Caco-2 (cell line): ENCODE data around the gene KIAA0753. TPM values are rescaled to one million over a fixed set of nuclear protein-coding genes. Genes with fewer than 3 reads are reported as not detected.

Source experiments
- Bru-seq: library from RNA; stranded (reverse); fragments of 400-500 nt; gene quantifications from one replicate; lab custom pipeline; 2021; lab: Mats Ljungman, UMichigan
- BruChase-seq, 2 experiments: library from RNA; stranded (reverse); fragments of 400-500 nt; gene quantifications; one replicate each; lab custom pipeline; 2021; lab: Mats Ljungman, UMichigan
- BruUV-seq: library from RNA; stranded (reverse); fragments of 400-500 nt; replicated peaks from 2 replicates; lab custom pipeline; 2021; lab: Mats Ljungman, UMichigan
- CTCF ChIA-PET: fragments of 300-600 bp; sonication (Branson Sonifier 250); formaldehyde crosslinking; loops from one replicate; lab custom pipeline; 2022; ENCODE audit warnings: antibody characterized with exemption; lab: Charles Lee
- POLR2A ChIA-PET: fragments of 300-600 bp; sonication (Branson Sonifier 250); formaldehyde crosslinking; loops from one replicate; lab custom pipeline; 2022; ENCODE audit warnings: antibody characterized with exemption; lab: Charles Lee
- DNase-seq, 2 experiments: peaks; one replicate each; pipeline versions ENCODE4 v3.0.0 to v3.0.0-alpha.2; 2020 to 2022
- H3K27me3 ChIP-seq: replicated peaks from 2 replicates; pipeline ENCODE4 v1.6.0; 2011; ENCODE audit warnings: low read length; ENCODE audit not compliant: control insufficient read depth, insufficient read depth
- H3K36me3 ChIP-seq: 2 replicates; pipeline ENCODE4 v1.5.1; 2011; ENCODE audit warnings: low read length; ENCODE audit not compliant: control insufficient read depth, insufficient read depth
- H3K4me1 ChIP-seq: fragments of 250-450 bp; sonication (Bioruptor Pico); 2 replicates; pipeline ENCODE4 v1.5.1; 2020; ENCODE audit warnings: mild to moderate bottlenecking
- H3K4me3 ChIP-seq: 2 replicates; pipeline ENCODE4 v1.5.1; 2011; ENCODE audit warnings: low read depth, mild to moderate bottlenecking, control low read depth, low read length
- H3K9me3 ChIP-seq: fragments of 250-450 bp; sonication (Bioruptor Pico); 2 replicates; pipeline ENCODE4 v1.5.1; 2020; ENCODE audit warnings: mild to moderate bottlenecking, moderate library complexity
- H3K27ac Mint-ChIP-seq: one replicate; pipeline ENCODE4 v1.8.0; 2022; ENCODE audit warnings: mixed read lengths; ENCODE audit not compliant: unreplicated experiment
- H3K27me3 Mint-ChIP-seq: one replicate; pipeline ENCODE4 v1.8.0; 2022; ENCODE audit warnings: mixed read lengths; ENCODE audit not compliant: insufficient read depth, unreplicated experiment
- H3K36me3 Mint-ChIP-seq: one replicate; pipeline ENCODE4 v1.8.0; 2022; ENCODE audit warnings: mild to moderate bottlenecking, mixed read lengths; ENCODE audit not compliant: insufficient read depth, unreplicated experiment
- H3K4me1 Mint-ChIP-seq: one replicate; pipeline ENCODE4 v1.8.0; 2022; ENCODE audit warnings: low read depth, mixed read lengths; ENCODE audit not compliant: unreplicated experiment
- H3K4me3 Mint-ChIP-seq: one replicate; pipeline ENCODE4 v1.8.0; 2022; ENCODE audit warnings: mild to moderate bottlenecking, moderate library complexity, mixed read lengths; ENCODE audit not compliant: unreplicated experiment
- H3K9me3 Mint-ChIP-seq: one replicate; pipeline ENCODE4 v1.8.0; 2022; ENCODE audit warnings: mixed read lengths; ENCODE audit not compliant: unreplicated experiment
- intact Hi-C: fragments of 100-400 bp; cut with micrococcal nuclease; formaldehyde crosslinking; loops from one replicate; pipeline ENCODE4 v1.10.0; 2022; ENCODE audit not compliant: unreplicated experiment
- long read RNA-seq: library from polyadenylated mRNA; stranded (forward); transcript quantifications from one replicate; pipeline ENCODE4 v2.0.0, GENCODE V29; 2022
- total RNA-seq: library from RNA; stranded (reverse); gene quantifications from 2 replicates; pipeline ENCODE4 v1.2.3, GENCODE V29; 2022
- TF ChIP-seq, protein P1 (sequence below), 2 experiments: fragments of 200-600 bp in 1 of 2; IDR thresholded peaks; 1 replicate in 1 of 2; 2 replicates in 1 of 2; pipeline versions ENCODE4 v1.5.1 to v1.8.0; 2011 to 2022; ENCODE audit warnings: antibody characterized with exemption in 1 of 2, control low read depth in 1 of 2, inconsistent platforms in 1 of 2, low read depth in 1 of 2, low read length in 1 of 2, mild to moderate bottlenecking in 1 of 2, moderate library complexity in 1 of 2; ENCODE audit not compliant: insufficient read depth in 1 of 2, severe bottlenecking in 1 of 2, unreplicated experiment in 1 of 2

KIAA0753 gene
- total RNA-seq (7.7 and 9.8 TPM in 2 replicates), Bru-seq, nascent RNA (percentile 58 among the genes with signal in this experiment), BruChase-seq, experiment 1, labeled RNA remaining after a 2-hour chase (percentile 62 among the genes with signal in this experiment), BruChase-seq, experiment 2, labeled RNA remaining after a 6-hour chase (percentile 57 among the genes with signal in this experiment)
- long read RNA-seq, full-length matches to known transcripts = 3 of 10 reads
- long read RNA-seq, partial matches to known transcripts = 2 of 10 reads
- long read RNA-seq, other reads (novel, unspliced or antisense) = 5 of 10 reads

GRCh38 chr17:6640536-6641246 lies at the start of gene KIAA0753, which contains the start of gene TXNDC17:
TSS of gene KIAA0753 (minus strand) at chr17:6640711. CDS start at chr17:6635103, 5,608 bp downstream.
TSS of gene TXNDC17 (plus strand) at chr17:6641060. CDS start at chr17:6641083, 23 bp downstream.
- Mint-ChIP-seq H3K4me3 (peak within 1 kb of the TSS; percentile 91), H3K27me3 (no peaks in the 10 kb centered on the region)
- POLR2A ChIA-PET = interaction anchor here (1.3 kb wide), 1 partner anchor 10 kb away, joined by 6 read pairs; the partner anchor contains the start of genes C17orf100 and MED31

DNA sequence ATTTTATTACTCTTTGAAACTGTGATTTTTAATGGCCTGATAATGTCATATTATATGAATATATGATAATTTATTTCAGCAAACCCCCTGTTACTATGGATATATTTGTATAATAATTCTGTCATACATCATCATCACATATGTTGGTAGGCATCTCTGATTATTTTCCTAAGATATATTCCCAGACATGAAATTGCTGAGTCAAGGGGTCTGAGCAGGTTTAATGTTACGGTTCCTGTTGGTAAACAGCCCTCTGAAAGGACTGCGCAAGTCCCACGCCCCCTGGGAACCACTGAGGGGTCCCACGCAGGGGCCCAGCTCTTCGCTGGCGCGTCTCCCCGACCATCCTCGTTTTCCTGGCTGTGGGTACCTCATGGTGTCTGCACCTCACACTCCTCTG lies 48.4 kb upstream of the KIAA0753 start:
- Histone ChIP-seq H3K27me3 (no peaks in the 10 kb centered on the region), H3K4me1 (no peaks in the 10 kb centered on the region), H3K36me3 (no peaks in the 10 kb centered on the region), H3K9me3 (no peaks in the 10 kb centered on the region), H3K4me3 (no peak overlapping the region)
- Mint-ChIP-seq H3K9me3 (no peaks in the 10 kb centered on the region), H3K27ac (no peak overlapping the region), H3K27me3 (no peaks in the 10 kb centered on the region), H3K36me3 (no peaks in the 10 kb centered on the region), H3K4me3 (no peak overlapping the region), H3K4me1 (no peaks in the 10 kb centered on the region)
- no peak for DNase-seq
- TF ChIP-seq, protein P1, sequence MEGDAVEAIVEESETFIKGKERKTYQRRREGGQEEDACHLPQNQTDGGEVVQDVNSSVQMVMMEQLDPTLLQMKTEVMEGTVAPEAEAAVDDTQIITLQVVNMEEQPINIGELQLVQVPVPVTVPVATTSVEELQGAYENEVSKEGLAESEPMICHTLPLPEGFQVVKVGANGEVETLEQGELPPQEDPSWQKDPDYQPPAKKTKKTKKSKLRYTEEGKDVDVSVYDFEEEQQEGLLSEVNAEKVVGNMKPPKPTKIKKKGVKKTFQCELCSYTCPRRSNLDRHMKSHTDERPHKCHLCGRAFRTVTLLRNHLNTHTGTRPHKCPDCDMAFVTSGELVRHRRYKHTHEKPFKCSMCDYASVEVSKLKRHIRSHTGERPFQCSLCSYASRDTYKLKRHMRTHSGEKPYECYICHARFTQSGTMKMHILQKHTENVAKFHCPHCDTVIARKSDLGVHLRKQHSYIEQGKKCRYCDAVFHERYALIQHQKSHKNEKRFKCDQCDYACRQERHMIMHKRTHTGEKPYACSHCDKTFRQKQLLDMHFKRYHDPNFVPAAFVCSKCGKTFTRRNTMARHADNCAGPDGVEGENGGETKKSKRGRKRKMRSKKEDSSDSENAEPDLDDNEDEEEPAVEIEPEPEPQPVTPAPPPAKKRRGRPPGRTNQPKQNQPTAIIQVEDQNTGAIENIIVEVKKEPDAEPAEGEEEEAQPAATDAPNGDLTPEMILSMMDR (IDR thresholded peaks at IDR 0.05; ENCODE audit: insufficient read depth in 1 of 2, low read depth in 1 of 2, low read length in 1 of 2, severe bottlenecking in 1 of 2, unreplicated experiment in 1 of 2) = no peak
- intact Hi-C loops = no loop called here
- ChIA-PET POLR2A (no interaction called here), CTCF (no interaction called here)
- no TSS peak for BruUV-seq

More at GRCh38 chr17:6640536-6641246, at the start of gene KIAA0753, which contains the start of gene TXNDC17:
- intact Hi-C loops = loop anchor here (1.0 to 5.0 kb wide), 2 partner anchors 11 to 168 kb away; partner anchors contain the start of genes C17orf100 and MED31
- H3K4me1 Mint-ChIP-seq = no peaks in the 10 kb centered on the region
- Histone ChIP-seq H3K9me3 (no peaks in the 10 kb centered on the region), H3K27me3 (no peaks in the 10 kb centered on the region), H3K36me3 (no peaks in the 10 kb centered on the region), H3K4me1 (no peaks in the 10 kb centered on the region), H3K4me3 (peak within 1 kb of the TSS; percentile 71)
- CTCF ChIA-PET = interaction anchor here (0.7 to 1.0 kb wide), 2 partner anchors 8 to 210 kb away, joined by 3 read pairs; no protein-coding TSS in a partner anchor
- TF ChIP-seq, protein P1 (IDR thresholded peaks at IDR 0.05; ENCODE audit: insufficient read depth in 1 of 2, low read depth in 1 of 2, low read length in 1 of 2, severe bottlenecking in 1 of 2, unreplicated experiment in 1 of 2) = no peak
- DNase-seq = peak; percentile 81 to 83
- no peaks in the 10 kb centered on the region for H3K9me3 Mint-ChIP-seq
- no TSS peak for BruUV-seq
- H3K36me3 Mint-ChIP-seq = peaks cover 9% of the 10 kb centered on the region
- H3K27ac Mint-ChIP-seq = peak within 1 kb of the TSS; percentile 95

- H3K4me1 ChIP-seq = no peaks in the 10 kb centered on the region
- intact Hi-C loops = no loop called here
- H3K4me3 ChIP-seq = no peak overlapping the region
- no peak overlapping the region for H3K4me3 Mint-ChIP-seq
- no peaks in the 10 kb centered on the region for H3K27me3 Mint-ChIP-seq
- H3K36me3 Mint-ChIP-seq = no peaks in the 10 kb centered on the region
- H3K36me3 ChIP-seq = no peaks in the 10 kb centered on the region
- DNase-seq = no peak
- BruUV-seq = no TSS peak
- H3K27me3 ChIP-seq = no peaks in the 10 kb centered on the region
- H3K27ac Mint-ChIP-seq = no peak overlapping the region
- no peaks in the 10 kb centered on the region for H3K4me1 Mint-ChIP-seq
- ChIA-PET CTCF (no interaction called here), POLR2A (no interaction called here)
- H3K9me3 ChIP-seq = no peaks in the 10 kb centered on the region
- TF ChIP-seq, protein P1 (IDR thresholded peaks at IDR 0.05; ENCODE audit: insufficient read depth in 1 of 2, low read depth in 1 of 2, low read length in 1 of 2, severe bottlenecking in 1 of 2, unreplicated experiment in 1 of 2) = no peak
- no peaks in the 10 kb centered on the region for H3K9me3 Mint-ChIP-seq
Observed at GRCh38 chr17:6686026-6686425, 45.5 kb upstream of the KIAA0753 start.
